Stimulated activated CD4-positive, alpha-beta T cell treated with anti-CD3 and anti-CD28 coated beads, TNF-alpha, amount 100 ng/mL, for 48 hours (primary cell): ENCODE results near the gene PLK3.
"Not testable (repeated sequence)": the region's sequence is repeated elsewhere in the genome, so short reads cannot be mapped to it uniquely, and the experiment has no call there.

Experiments used
- DNase-seq, 3 donors: peaks; one replicate each; pipeline ENCODE4 v3.0.0-alpha.2; 2020; ENCODE audit warnings: low read depth in 3 of 3

The PLK3 gene

GRCh38 chr1:44808938-44809917, 9.1 kb downstream of the PLK3 start:
- DNase-seq: peak; percentile 78 to 86 (median 82)

- DNase-seq: no peak
Observed at GRCh38 chr1:44810101-44810761, 10.1 kb downstream of the PLK3 start.

GRCh38 chr1:44810762-44811105, 10.6 kb downstream of the PLK3 start:
- DNase-seq: not testable (repeated sequence)

GRCh38 chr1:44811234-44811633, 11.1 kb downstream of the PLK3 start:
- DNase-seq: no peak

GRCh38 chr1:44812822-44813543, 12.8 kb downstream of the PLK3 start:
- no peak for DNase-seq

GRCh38 chr1:44815926-44816325, 15.7 kb downstream of the PLK3 start:
- not testable (repeated sequence) for DNase-seq

- no peak for DNase-seq
Observed at GRCh38 chr1:44817307-44817706, 17.1 kb downstream of the PLK3 start.

- no peak for DNase-seq
Observed at GRCh38 chr1:44817771-44818495, 17.8 kb downstream of the PLK3 start.

- DNase-seq: no peak
Observed at GRCh38 chr1:44819196-44819607, 19.0 kb downstream of the PLK3 start.

- DNase-seq: peak; percentile 70 to 86 (median 71)
Observed at GRCh38 chr1:44819608-44820327, 19.6 kb downstream of the PLK3 start.

- DNase-seq: no peak
Observed at GRCh38 chr1:44820328-44821239, 20.4 kb downstream of the PLK3 start.

GRCh38 chr1:44821240-44821715, 21.1 kb downstream of the PLK3 start:
- no peak for DNase-seq

GRCh38 chr1:44822131-44822701, 22.0 kb downstream of the PLK3 start:
- DNase-seq: no peak

- DNase-seq: no peak
Observed at GRCh38 chr1:44822981-44823451, 22.8 kb downstream of the PLK3 start.

- DNase-seq: not testable (repeated sequence)
Observed at GRCh38 chr1:44824392-44824791, 24.2 kb downstream of the PLK3 start.

GRCh38 chr1:44826375-44827196, 26.4 kb downstream of the PLK3 start:
- no peak for DNase-seq

GRCh38 chr1:44827197-44828002, 27.2 kb downstream of the PLK3 start:
- no peak for DNase-seq
